PFSK-1 (cell line): ENCODE data around the gene SLC4A7.

Source experiments
- POLR2AphosphoS5 ChIP-seq: IDR thresholded peaks from 2 replicates; pipeline ENCODE4 v1.6.1; 2012; ENCODE audit warnings: low read depth, mild to moderate bottlenecking, control low read depth, low read length, moderate library complexity
- TAF1 ChIP-seq: IDR thresholded peaks from 2 replicates; pipeline ENCODE4 v1.6.1; 2012; ENCODE audit warnings: low read length, control low read depth, borderline replicate concordance; ENCODE audit not compliant: insufficient read depth

DNA sequence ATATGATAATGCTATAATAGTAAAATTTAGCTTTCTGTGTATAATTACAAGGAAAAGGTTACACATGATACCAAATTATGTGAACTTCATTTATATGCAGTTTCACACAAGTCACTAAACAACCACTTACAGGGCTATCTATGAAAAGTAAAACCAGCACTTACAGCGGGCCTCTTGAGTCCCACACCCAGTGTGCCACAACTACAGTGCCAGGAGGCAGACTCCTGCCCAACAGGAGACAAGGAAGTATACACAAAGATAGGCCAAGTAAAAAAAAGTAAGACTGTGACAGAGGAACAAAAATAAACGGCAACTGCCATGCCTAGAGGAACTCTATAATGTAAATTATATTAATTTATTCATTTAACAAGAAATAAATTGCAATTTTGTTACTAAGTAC lies 61.6 kb downstream of the SLC4A7 start:
- TF ChIP-seq POLR2AphosphoS5 (no peak), TAF1 (no peak)
